ENCODE measurements around the gene CCNJL. TPM values are rescaled to one million over a fixed set of nuclear protein-coding genes. Genes with fewer than 3 reads are reported as not detected.

CCNJL gene
- total RNA-seq, 8 experiments from 2014 or later = 0.10 to 10.0 (median 1.4) TPM

- 19 to 94% (median 60%) methylated on average over 1 to 3 of the region's 3 CpGs; no CpG with 5 or more reads in 3 of the 10 experiments for WGBS, 10 experiments
- in situ Hi-C loops (cut with MboI; ENCODE audit: low pct_unique_long_range_greater_than_20kb in 2 of 9, low sequenced_read_pairs in 9 of 9, unreplicated experiment in 9 of 9) = loop anchor here in 1 of 9 experiments (25.0 kb wide), 1 partner anchor 116 kb away; no protein-coding TSS in a partner anchor
- no peak for ATAC-seq (replicated peaks in 6 of 8)
- H3K27ac ChIP-seq = no peak overlapping the region
- H3K4me3 ChIP-seq = no peak overlapping the region
- no peaks in the 10 kb centered on the region for H3K4me1 ChIP-seq (replicated peaks in 1 of 2)
Measured at GRCh38 chr5:160221082-160221481, 91.3 kb downstream of the CCNJL start.

DNA sequence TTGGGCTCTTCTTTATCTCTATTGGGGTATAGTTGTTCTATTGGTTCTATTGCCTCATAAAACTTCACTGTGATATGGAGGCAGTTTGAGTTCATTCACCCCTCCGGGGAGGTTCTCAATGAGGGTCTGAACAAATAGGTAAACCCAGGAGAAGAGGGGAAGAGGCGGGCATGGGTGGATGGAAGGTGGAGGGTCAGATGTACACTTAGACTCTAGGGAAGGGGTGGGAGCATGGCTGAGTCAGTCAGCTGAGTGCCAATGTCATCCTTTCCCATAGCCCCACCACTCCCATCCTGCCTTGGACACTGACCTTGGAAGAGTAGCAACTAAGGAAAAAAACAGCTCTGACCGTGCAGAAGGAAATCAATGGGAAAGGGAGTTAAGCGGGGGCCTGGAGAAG lies 93.0 kb downstream of the CCNJL start:
- in situ Hi-C loops (cut with MboI; ENCODE audit: low pct_unique_long_range_greater_than_20kb in 2 of 9, low sequenced_read_pairs in 9 of 9, unreplicated experiment in 9 of 9) = loop anchor here in 1 of 9 experiments (25.0 kb wide), 1 partner anchor 118 kb away; no protein-coding TSS in a partner anchor

GRCh38 chr5:160213537-160213936 lies 98.8 kb downstream of the CCNJL start:
- WGBS, 10 experiments = 0 to 95% (median 42%) methylated on average over 1 to 5 of the region's 5 CpGs
- in situ Hi-C loops (cut with MboI; ENCODE audit: low pct_unique_long_range_greater_than_20kb in 2 of 9, low sequenced_read_pairs in 9 of 9, unreplicated experiment in 9 of 9) = loop anchor here in 1 of 9 experiments (25.0 kb wide), 1 partner anchor 124 kb away; no protein-coding TSS in a partner anchor
- peak in 3 of 8 experiments; percentile 45 to 88 (median 86) for ATAC-seq (replicated peaks in 6 of 8)
- no peak overlapping the region for H3K4me3 ChIP-seq
- H3K27ac ChIP-seq = no peak overlapping the region
- H3K4me1 ChIP-seq (replicated peaks in 1 of 2) = peaks cover 8 to 13% of the 10 kb centered on the region in 2 donors

More for the DNA sequence above, 93.0 kb downstream of the CCNJL start:
- ATAC-seq (replicated peaks in 6 of 8) = no peak
- Histone ChIP-seq H3K4me3 (no peak overlapping the region), H3K4me1 (replicated peaks in 1 of 2) (no peaks in the 10 kb centered on the region), H3K27ac (no peak overlapping the region)
- 33 to 81% (median 62%) methylated on average over 1 to 3 of the region's 4 CpGs; no CpG with 5 or more reads in 6 of the 10 experiments for WGBS, 10 experiments

DNA sequence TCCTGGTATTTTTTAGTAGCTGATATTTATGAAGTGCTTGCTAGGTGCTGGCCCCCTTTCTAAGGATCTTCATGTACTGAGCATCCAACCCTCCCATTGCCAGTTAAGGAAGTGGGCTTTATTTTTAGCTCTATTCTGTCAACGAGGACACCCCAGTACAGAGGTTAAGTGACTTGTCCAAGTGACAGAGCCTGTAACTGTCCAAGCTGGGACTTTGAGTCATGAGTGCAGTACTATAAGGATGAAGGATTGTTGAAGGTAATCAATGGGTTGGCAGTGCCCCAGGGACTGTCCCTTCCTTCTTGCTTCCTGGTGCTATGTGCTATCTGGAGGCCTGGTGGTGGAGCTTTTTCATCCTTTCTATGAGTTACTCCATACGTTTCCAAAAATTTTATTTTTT lies 101.0 kb downstream of the CCNJL start:
- in situ Hi-C loops (cut with MboI; ENCODE audit: low pct_unique_long_range_greater_than_20kb in 2 of 9, low sequenced_read_pairs in 9 of 9, unreplicated experiment in 9 of 9) = loop anchor here in 1 of 9 experiments (25.0 kb wide), 1 partner anchor 126 kb away; no protein-coding TSS in a partner anchor
- WGBS, 10 experiments = 20 to 77% (median 65%) methylated on average over 1 to 2 of the region's 2 CpGs; no CpG with 5 or more reads in 3 of the 10 experiments
- no peak for ATAC-seq (replicated peaks in 6 of 8)
- peak overlapping the region in 1 of 2 donors; percentile 25 for H3K27ac ChIP-seq
- H3K4me1 ChIP-seq (replicated peaks in 1 of 2) = peaks cover 8 to 13% of the 10 kb centered on the region in 2 donors
- H3K4me3 ChIP-seq = no peak overlapping the region

GRCh38 chr5:160210606-160211005 lies 101.8 kb downstream of the CCNJL start:
- WGBS, 10 experiments = 26 to 100% (median 36%) methylated on average over 1 to 6 of the region's 9 CpGs; no CpG with 5 or more reads in 3 of the 10 experiments
- in situ Hi-C loops (cut with MboI; ENCODE audit: low pct_unique_long_range_greater_than_20kb in 2 of 9, low sequenced_read_pairs in 9 of 9, unreplicated experiment in 9 of 9) = loop anchor here in 1 of 9 experiments (25.0 kb wide), 1 partner anchor 127 kb away; no protein-coding TSS in a partner anchor
- peak in 3 of 8 experiments; percentile 17 to 47 (median 26) for ATAC-seq (replicated peaks in 6 of 8)
- no peak overlapping the region for H3K27ac ChIP-seq
- H3K4me3 ChIP-seq = no peak overlapping the region
- H3K4me1 ChIP-seq (replicated peaks in 1 of 2) = peaks cover 8 to 13% of the 10 kb centered on the region in 2 donors

- no peak overlapping the region for H3K27ac ChIP-seq
- H3K4me1 ChIP-seq (replicated peaks in 1 of 2) = peaks cover 8 to 13% of the 10 kb centered on the region in 2 donors
- in situ Hi-C loops (cut with MboI; ENCODE audit: low pct_unique_long_range_greater_than_20kb in 2 of 9, low sequenced_read_pairs in 9 of 9, unreplicated experiment in 9 of 9) = loop anchor here in 2 of 9 experiments (10.0 to 25.0 kb wide), 2 partner anchors 127 to 135 kb away; no protein-coding TSS in a partner anchor
- 29 to 100% (median 96%) methylated on average over 1 to 2 of the region's 2 CpGs; no CpG with 5 or more reads in 4 of the 10 experiments for WGBS, 10 experiments
- H3K4me3 ChIP-seq = no peak overlapping the region
- ATAC-seq (replicated peaks in 6 of 8) = no peak
Measured at GRCh38 chr5:160209917-160210316, 102.4 kb downstream of the CCNJL start.

- whole genome bisulfite sequencing, 10 experiments = 19 to 83% (median 61%) methylated on average over 1 to 2 of the region's 2 CpGs; no CpG with 5 or more reads in 4 of the 10 experiments
- Histone ChIP-seq H3K4me1 (replicated peaks in 1 of 2) (peaks cover 8 to 13% of the 10 kb centered on the region in 2 donors), H3K27ac (no peak overlapping the region), H3K4me3 (no peak overlapping the region)
- no peak for ATAC-seq (replicated peaks in 6 of 8)
- in situ Hi-C loops (cut with MboI; ENCODE audit: low pct_unique_long_range_greater_than_20kb in 2 of 9, low sequenced_read_pairs in 9 of 9, unreplicated experiment in 9 of 9) = loop anchor here in 2 of 9 experiments (10.0 to 25.0 kb wide), 2 partner anchors 130 to 138 kb away; no protein-coding TSS in a partner anchor
Measured at GRCh38 chr5:160207061-160207460, 105.3 kb downstream of the CCNJL start.

Other genes with a start within 250 kb of the CCNJL start
- 10 to 100 TPM; 10.6 to 27.8 (median 22.7) TPM for gene PWWP2A, start 193.1 kb downstream of the CCNJL start, total RNA-seq
- gene FABP6, start 83.1 kb downstream of the CCNJL start, total RNA-seq = 1 to 10 TPM in 5 of 8 experiments, not detected in 3; 1.5 to 2.6 (median 1.6) TPM
- gene C1QTNF2, start 58.1 kb upstream of the CCNJL start, total RNA-seq = under 1 TPM in 7 of 8 experiments, not detected in 1; 0.05 to 0.86 (median 0.25) TPM
- 10 to 100 TPM in 5 of 8 experiments, 1 to 10 TPM in 3; 3.8 to 19.7 (median 11.6) TPM for gene FAM200C, start 87.5 kb upstream of the CCNJL start, total RNA-seq
- 10 to 100 TPM; 44.1 to 66.9 (median 61.5) TPM for gene SLU7, start 106.5 kb upstream of the CCNJL start, total RNA-seq
- 100 to 1,000 TPM in 2 of 8 experiments, 10 to 100 TPM in 4, 1 to 10 TPM in 2; 3.1 to 201 (median 21.9) TPM for gene PTTG1, start 109.3 kb upstream of the CCNJL start, total RNA-seq